GM12865 (cell line): Measurements from ENCODE around the gene HOXA13.

ENCODE experiments used
- DNase-seq: peaks from one replicate; pipeline ENCODE4 v3.0.0; 2010; ENCODE audit warnings: low read depth
- H3K4me3 ChIP-seq: 2 replicates; pipeline ENCODE4 v1.5.1; 2011; ENCODE audit warnings: mild to moderate bottlenecking, low read depth, low read length, control low read depth
- TF ChIP-seq, protein P1 (sequence below): IDR thresholded peaks from 2 replicates; pipeline ENCODE4 v1.5.1; 2011; ENCODE audit warnings: low read length, control low read depth, low read depth, inconsistent platforms; ENCODE audit not compliant: insufficient read depth; ENCODE audit errors: missing control alignments

The HOXA13 gene

DNA sequence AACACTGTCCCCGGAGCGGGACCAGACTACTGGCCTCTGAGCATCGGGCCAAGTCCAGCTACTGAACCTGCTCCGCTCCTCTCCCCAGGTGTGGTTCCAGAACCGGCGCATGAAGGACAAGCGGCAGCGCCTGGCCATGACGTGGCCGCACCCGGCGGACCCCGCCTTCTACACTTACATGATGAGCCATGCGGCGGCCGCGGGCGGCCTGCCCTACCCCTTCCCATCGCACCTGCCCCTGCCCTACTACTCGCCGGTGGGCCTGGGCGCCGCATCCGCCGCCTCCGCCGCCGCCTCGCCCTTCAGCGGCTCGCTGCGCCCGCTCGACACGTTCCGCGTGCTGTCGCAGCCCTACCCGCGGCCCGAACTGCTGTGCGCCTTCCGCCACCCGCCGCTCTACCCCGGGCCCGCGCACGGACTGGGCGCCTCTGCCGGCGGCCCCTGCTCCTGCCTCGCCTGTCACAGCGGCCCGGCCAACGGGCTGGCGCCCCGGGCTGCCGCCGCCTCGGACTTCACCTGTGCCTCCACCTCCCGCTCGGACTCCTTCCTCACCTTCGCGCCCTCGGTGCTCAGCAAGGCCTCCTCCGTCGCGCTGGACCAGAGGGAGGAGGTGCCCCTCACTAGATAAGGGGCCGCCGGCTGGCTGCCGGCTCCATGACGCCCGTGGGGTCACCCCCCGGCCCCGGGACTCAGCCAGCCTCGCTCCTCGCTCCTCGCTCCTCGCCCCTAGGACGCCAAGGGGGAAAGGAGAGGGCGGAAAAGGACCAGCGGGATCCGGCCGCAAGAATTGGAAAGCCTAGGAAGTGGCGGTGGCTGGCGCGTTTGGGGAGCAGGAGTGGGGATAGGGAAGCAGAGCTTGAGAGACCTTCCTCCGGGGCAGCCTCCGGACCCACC lies 46.2 kb upstream of the HOXA13 start:
- TF ChIP-seq, protein P1, sequence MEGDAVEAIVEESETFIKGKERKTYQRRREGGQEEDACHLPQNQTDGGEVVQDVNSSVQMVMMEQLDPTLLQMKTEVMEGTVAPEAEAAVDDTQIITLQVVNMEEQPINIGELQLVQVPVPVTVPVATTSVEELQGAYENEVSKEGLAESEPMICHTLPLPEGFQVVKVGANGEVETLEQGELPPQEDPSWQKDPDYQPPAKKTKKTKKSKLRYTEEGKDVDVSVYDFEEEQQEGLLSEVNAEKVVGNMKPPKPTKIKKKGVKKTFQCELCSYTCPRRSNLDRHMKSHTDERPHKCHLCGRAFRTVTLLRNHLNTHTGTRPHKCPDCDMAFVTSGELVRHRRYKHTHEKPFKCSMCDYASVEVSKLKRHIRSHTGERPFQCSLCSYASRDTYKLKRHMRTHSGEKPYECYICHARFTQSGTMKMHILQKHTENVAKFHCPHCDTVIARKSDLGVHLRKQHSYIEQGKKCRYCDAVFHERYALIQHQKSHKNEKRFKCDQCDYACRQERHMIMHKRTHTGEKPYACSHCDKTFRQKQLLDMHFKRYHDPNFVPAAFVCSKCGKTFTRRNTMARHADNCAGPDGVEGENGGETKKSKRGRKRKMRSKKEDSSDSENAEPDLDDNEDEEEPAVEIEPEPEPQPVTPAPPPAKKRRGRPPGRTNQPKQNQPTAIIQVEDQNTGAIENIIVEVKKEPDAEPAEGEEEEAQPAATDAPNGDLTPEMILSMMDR: no peak
- no peak overlapping the region for H3K4me3 ChIP-seq
- DNase-seq: no peak

DNA sequence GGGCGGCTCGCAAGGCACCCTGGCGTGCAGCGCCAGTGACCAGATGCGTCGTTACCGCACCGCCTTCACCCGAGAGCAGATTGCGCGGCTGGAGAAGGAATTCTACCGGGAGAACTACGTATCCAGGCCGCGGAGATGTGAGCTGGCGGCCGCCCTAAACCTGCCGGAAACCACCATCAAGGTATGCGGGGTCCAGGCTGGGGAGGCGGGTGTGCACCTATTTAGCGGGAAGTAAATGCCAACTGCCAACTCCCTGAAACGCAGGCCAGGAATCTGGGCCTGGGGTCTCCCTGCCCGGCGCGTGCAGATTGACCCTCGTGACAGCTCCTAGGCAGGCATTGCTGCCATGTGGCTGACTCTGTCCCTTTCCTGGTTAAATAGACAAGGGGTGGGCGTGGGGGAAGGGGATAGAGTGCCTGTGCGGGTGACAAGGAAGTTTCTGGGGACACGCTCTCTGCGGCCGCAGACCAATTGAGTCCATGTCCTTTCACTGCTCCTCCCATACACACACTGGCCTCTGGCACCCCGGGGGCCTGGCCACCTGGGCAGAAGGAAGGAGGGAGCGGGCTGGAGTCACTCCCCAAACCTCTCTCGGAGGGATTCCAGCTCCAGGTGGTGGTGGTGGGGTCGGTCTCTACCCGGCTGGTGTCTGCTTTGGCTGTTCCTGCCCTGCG lies 45.4 kb upstream of the HOXA13 start:
- TF ChIP-seq, protein P1: no peak
- no peak overlapping the region for H3K4me3 ChIP-seq
- no peak for DNase-seq

DNA sequence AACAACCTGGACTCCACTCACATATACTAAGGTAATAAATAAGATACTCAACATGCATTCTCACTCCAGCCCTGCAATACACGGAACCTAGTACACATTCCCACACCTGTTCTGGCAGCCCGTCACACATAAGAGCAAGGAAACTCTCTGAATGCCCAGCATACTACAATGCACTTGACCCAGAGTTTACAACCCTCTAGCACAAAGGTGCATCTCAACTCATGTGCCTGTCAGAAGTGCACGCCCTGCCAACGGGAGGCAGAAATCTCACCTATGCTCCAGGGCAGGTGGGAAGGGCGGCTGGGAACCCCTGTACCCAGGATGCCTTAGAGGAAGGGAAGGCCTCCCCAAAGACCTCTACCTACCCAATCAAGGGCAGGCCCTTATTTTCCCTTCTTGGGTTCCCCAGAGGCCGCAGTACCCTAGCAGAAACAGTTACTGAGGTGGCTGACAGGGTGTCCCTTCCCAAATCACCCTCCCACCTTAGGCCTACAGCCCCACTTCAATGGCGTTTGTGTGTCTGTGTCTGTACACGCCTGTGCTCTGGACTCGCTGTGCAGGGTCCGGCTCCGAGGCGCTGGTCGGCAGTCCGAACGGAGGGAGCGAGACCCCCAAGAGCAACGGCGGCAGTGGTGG lies 44.7 kb upstream of the HOXA13 start:
- TF ChIP-seq, protein P1: no peak
- H3K4me3 ChIP-seq: no peak overlapping the region
- no peak for DNase-seq

DNA sequence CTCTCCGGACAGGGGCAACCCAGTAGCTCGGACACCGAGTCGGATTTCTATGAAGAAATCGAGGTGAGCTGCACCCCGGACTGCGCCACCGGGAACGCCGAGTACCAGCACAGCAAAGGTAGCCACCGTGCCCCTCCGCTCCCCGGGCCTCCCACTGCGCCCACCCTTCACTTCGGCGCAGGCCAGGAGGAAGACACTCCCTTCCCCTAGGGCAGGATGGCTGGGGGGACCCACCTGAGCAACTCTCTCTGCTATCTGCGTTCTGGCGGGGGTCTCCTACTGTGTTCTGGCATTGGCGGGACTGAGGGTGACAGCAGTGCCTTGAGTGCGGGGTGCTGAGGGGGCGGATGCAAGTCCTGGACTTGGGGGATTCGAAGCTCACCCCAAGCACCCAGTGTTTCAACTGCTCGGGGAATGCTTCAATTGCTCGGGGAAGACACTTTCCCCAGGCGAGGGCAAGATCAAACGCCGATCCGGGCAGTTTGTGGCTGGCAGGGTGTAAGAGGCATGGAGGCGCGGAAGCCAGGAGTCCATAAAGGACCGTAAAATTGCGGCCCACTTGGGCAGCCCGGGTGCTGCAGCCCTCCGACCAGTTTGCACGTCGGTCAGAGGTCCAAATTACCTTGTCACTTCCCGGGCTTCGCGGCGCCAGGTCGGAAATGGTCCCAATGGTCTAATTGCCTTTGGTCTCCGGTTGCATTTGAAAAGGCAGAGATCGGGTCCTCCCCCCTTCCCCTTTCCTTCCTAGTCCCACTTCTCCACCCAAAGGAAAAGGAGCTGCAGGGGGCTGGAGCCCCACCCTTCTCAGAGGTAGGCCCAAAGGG lies 43.7 kb upstream of the HOXA13 start:
- TF ChIP-seq, protein P1: no peak
- no peak overlapping the region for H3K4me3 ChIP-seq
- DNase-seq: no peak

DNA sequence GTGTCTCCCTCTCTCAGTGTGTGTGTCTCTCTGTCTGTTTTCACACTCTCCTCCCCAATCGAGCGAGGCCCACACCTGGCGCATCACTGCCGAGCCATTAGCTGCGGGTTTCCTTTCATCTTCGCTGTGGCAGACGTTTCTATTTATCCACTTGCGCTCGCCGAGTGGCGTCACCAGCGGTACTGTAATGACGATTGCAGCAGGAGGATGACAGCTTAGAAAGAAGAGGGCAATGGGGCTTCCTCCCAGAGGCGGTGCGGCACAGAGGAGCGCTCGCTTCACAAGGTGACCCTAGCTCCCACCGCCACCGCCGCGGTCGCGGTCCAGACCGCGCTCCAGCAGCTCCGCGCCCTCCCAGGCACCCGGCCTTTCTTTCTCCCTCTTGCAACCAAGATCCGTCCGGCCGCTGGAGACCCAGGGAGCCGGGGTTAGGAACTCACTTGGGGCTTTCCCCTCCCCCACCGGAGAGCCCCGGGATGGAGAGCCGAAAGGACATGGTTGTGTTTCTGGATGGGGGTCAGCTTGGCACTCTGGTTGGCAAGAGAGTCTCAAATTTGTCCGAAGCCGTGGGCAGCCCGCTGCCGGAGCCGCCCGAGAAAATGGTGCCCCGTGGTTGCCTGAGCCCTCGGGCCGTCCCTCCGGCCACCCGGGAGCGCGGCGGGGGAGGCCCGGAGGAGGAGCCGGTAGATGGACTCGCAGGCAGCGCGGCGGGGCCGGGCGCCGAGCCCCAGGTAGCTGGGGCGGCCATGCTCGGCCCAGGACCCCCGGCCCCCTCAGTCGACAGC lies 42.9 kb upstream of the HOXA13 start, which contains the start of gene EVX1:
TSS of gene EVX1 (plus strand) at position 248 of the 785 bp plus-strand sequence. CDS start at position 477, 229 bp downstream.
- no peak within 1 kb of the TSS for H3K4me3 ChIP-seq
- DNase-seq: no peak
- TF ChIP-seq, protein P1: no peak

DNA sequence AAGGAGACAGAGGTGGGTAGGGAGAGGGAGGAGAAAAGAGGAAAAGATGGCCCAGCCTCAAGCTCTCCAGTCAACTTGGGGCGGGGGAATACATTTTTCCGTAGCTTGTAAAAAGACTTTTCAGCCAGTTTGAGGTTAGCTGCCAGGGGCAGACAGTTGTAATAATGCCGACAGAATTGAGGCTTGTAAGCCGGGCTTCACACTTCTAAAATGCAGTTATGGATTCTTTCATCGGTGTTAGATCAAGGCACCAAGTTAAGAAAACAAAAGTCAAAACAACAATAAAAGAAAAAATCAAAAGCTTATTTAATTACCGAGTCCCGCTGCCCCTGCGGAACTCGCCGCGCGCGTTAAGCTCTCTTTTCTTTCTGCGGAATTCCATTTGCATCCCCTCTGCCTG lies 42.3 kb upstream of the HOXA13 start:
- TF ChIP-seq, protein P1: no peak
- DNase-seq: no peak
- no peak overlapping the region for H3K4me3 ChIP-seq
